ENCODE measurements around the gene SH3TC1. TPM values are rescaled to one million over a fixed set of nuclear protein-coding genes. Genes with fewer than 3 reads are reported as not detected.

The SH3TC1 gene
- total and polyA plus RNA-seq, 10 of the 15 experiments (the other 5 are each of a cell fraction or from before 2014, with no cell fraction given) = 0.19 to 47.0 (median 18.4) TPM

DNA sequence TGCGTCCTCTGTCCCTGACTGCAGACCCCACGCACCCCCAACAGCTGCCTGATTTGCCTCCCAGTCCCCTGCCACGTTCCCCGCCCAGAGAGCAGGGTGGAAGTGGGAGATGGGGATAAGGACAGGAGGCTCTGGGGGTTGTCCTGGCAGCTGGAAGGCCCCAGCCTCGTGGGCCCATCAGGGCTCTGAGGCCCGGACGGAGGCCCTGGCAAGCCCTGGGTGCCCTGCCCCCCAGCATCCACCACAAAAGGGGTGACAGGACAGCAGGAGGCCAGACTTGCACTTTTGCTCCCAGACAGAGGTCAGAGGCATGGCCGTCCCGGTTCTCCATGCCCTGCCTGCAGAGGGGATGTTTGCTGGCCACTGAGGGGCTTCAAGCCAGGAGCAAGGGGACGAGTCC lies 4.7 kb downstream of the SH3TC1 start:
- WGBS (ENCODE audit: insufficient coverage, insufficient replicate concordance, low lambda C conversion rate, missing lambda C conversion rate) = 84% methylated on average over 10 of the region's 10 CpGs
- H2AFZ ChIP-seq (ENCODE audit: control insufficient read depth, low read depth, low read length) = no peak overlapping the region
- H3K4me3 ChIP-seq = peak overlapping the region; percentile 74; the same call in 1 of the 2 replicates
- ChIA-PET RAD21 (ENCODE audit: unreplicated experiment) (interaction anchor here (2.7 kb wide), 1 partner anchor 27 kb away, joined by 18 read pairs; no protein-coding TSS in a partner anchor), SMC1A (ENCODE audit: uncharacterized antibody, unreplicated experiment) (interaction anchor here (1.9 to 3.0 kb wide), 2 partner anchors 11 to 25 kb away, joined by 5 to 16 read pairs; no protein-coding TSS in a partner anchor), CTCF (interaction anchor here (0.9 to 1.6 kb wide), 3 partner anchors 12 to 199 kb away, joined by 3 to 6 read pairs (median 3); no protein-coding TSS in a partner anchor), POLR2A (no interaction called here)
- no peak for DNase-seq (ENCODE audit: low read depth, low spot score)
- no peak for FAIRE-seq
- H3K79me2 ChIP-seq (ENCODE audit: control insufficient read depth, insufficient read depth, low read length) = peaks cover 60% of the 10 kb centered on the region
- no peak for ATAC-seq
- H3K27ac ChIP-seq (ENCODE audit: control insufficient read depth, insufficient read depth) = no peak overlapping the region
- BruUV-seq (replicated peaks) = no TSS peak
- H3K4me2 ChIP-seq (ENCODE audit: control insufficient read depth, insufficient read depth) = peak overlapping the region; percentile 100; the same call in 1 of the 2 replicates
- peaks cover 7 to 8% of the 10 kb centered on the region in 2 experiments; a peak in 3 of 4 replicates for H3K36me3 ChIP-seq (ENCODE audit: control insufficient read depth in 2 of 2, insufficient read depth in 2 of 2, low read length in 1 of 2)
- H3K27me3 ChIP-seq (replicated peaks in 1 of 2; ENCODE audit: control insufficient read depth in 2 of 2, insufficient read depth in 2 of 2, low read length in 1 of 2) = no peaks in the 10 kb centered on the region
- no peak overlapping the region for H3K9ac ChIP-seq (ENCODE audit: control insufficient read depth, insufficient read depth, low read length)
- TF ChIP-seq, protein P1, sequence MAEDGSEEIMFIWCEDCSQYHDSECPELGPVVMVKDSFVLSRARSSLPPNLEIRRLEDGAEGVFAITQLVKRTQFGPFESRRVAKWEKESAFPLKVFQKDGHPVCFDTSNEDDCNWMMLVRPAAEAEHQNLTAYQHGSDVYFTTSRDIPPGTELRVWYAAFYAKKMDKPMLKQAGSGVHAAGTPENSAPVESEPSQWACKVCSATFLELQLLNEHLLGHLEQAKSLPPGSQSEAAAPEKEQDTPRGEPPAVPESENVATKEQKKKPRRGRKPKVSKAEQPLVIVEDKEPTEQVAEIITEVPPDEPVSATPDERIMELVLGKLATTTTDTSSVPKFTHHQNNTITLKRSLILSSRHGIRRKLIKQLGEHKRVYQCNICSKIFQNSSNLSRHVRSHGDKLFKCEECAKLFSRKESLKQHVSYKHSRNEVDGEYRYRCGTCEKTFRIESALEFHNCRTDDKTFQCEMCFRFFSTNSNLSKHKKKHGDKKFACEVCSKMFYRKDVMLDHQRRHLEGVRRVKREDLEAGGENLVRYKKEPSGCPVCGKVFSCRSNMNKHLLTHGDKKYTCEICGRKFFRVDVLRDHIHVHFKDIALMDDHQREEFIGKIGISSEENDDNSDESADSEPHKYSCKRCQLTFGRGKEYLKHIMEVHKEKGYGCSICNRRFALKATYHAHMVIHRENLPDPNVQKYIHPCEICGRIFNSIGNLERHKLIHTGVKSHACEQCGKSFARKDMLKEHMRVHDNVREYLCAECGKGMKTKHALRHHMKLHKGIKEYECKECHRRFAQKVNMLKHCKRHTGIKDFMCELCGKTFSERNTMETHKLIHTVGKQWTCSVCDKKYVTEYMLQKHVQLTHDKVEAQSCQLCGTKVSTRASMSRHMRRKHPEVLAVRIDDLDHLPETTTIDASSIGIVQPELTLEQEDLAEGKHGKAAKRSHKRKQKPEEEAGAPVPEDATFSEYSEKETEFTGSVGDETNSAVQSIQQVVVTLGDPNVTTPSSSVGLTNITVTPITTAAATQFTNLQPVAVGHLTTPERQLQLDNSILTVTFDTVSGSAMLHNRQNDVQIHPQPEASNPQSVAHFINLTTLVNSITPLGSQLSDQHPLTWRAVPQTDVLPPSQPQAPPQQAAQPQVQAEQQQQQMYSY (CRISPR knock-in tag; IDR thresholded peaks at IDR 0.05) = no peak
- TF ChIP-seq ZNF207 (IDR thresholded peaks at IDR 0.05; ENCODE audit: borderline replicate concordance) = no peak
- TF ChIP-seq POLR2A (IDR thresholded peaks at IDR 0.05; ENCODE audit: low read depth, low read length) = no peak
- no peak for TF ChIP-seq SMC3 (IDR thresholded peaks at IDR 0.05; ENCODE audit: borderline replicate concordance, low read length)
- TF ChIP-seq NFXL1 (IDR thresholded peaks at IDR 0.05; ENCODE audit: borderline replicate concordance) = no peak
- in situ Hi-C loops (cut with MboI) = no loop called here
- intact Hi-C loops (cut with micrococcal nuclease; ENCODE audit: unreplicated experiment) = no loop called here
- peaks cover 54% of the 10 kb centered on the region for H3K4me1 ChIP-seq (ENCODE audit: control insufficient read depth, insufficient read depth, low read length)
- H3K9me3 ChIP-seq (replicated peaks; ENCODE audit: control insufficient read depth, insufficient read depth, low read length) = no peaks in the 10 kb centered on the region
- no peaks in the 10 kb centered on the region for H4K20me1 ChIP-seq (ENCODE audit: control insufficient read depth, insufficient read depth)

Data from GM12878 (cell line).